Measurements from ENCODE around the gene PPFIBP1.

The PPFIBP1 gene

GRCh38 chr12:27502021-27502435, 22.0 kb upstream of the PPFIBP1 start:
- no peak for TF ChIP-seq ZFX (IDR thresholded peaks at IDR 0.05; ENCODE audit: borderline replicate concordance)
- TF ChIP-seq CTCF (IDR thresholded peaks at IDR 0.05) = no peak
- H3K27ac ChIP-seq = no peak overlapping the region

- TF ChIP-seq ZFX (IDR thresholded peaks at IDR 0.05; ENCODE audit: borderline replicate concordance) (no peak), CTCF (IDR thresholded peaks at IDR 0.05) (no peak)
- H3K27ac ChIP-seq = no peak overlapping the region
These were observed 19.5 kb upstream of the PPFIBP1 start for GRCh38 chr12:27504507-27504906.

GRCh38 chr12:27505109-27505508, 18.9 kb upstream of the PPFIBP1 start:
- no peak overlapping the region for H3K27ac ChIP-seq

GRCh38 chr12:27505761-27506160, 18.2 kb upstream of the PPFIBP1 start:
- no peak overlapping the region for H3K27ac ChIP-seq
- no peak for TF ChIP-seq CTCF (IDR thresholded peaks at IDR 0.05)
- TF ChIP-seq ZFX (IDR thresholded peaks at IDR 0.05; ENCODE audit: borderline replicate concordance) = no peak

More at GRCh38 chr12:27505109-27505508, 18.9 kb upstream of the PPFIBP1 start:
- TF ChIP-seq CTCF (IDR thresholded peaks at IDR 0.05) = no peak
- TF ChIP-seq ZFX (IDR thresholded peaks at IDR 0.05; ENCODE audit: borderline replicate concordance) = no peak

GRCh38 chr12:27506645-27507189, 17.3 kb upstream of the PPFIBP1 start:
- no peak overlapping the region for H3K27ac ChIP-seq
- TF ChIP-seq CTCF (IDR thresholded peaks at IDR 0.05) (no peak), ZFX (IDR thresholded peaks at IDR 0.05; ENCODE audit: borderline replicate concordance) (no peak)

GRCh38 chr12:27508736-27509431, 15.1 kb upstream of the PPFIBP1 start:
- no peak overlapping the region for H3K27ac ChIP-seq
- TF ChIP-seq ZFX (IDR thresholded peaks at IDR 0.05; ENCODE audit: borderline replicate concordance) = no peak

GRCh38 chr12:27511031-27511722, 12.8 kb upstream of the PPFIBP1 start:
- H3K27ac ChIP-seq = no peak overlapping the region
- TF ChIP-seq CTCF (IDR thresholded peaks at IDR 0.05) = no peak
- no peak for TF ChIP-seq ZFX (IDR thresholded peaks at IDR 0.05; ENCODE audit: borderline replicate concordance)

All from 22Rv1 (cell line).